ENCODE results near the gene BICRA. TPM values are rescaled to one million over a fixed set of nuclear protein-coding genes. Genes with fewer than 3 reads are reported as not detected.

BICRA gene
- polyA plus RNA-seq, 1 donor (not counting 4 experiments of a cell fraction or from before 2014, with no cell fraction given): 0.42 TPM

- Histone ChIP-seq H3K4me3 (ENCODE audit: control insufficient read depth in 2 of 3, extremely low read depth in 1 of 3, insufficient read depth in 2 of 3, low read depth in 1 of 3, low read length in 3 of 3) (no peak overlapping the region), H3K27me3 (ENCODE audit: control insufficient read depth, extremely low read depth, insufficient read depth, low read length) (no peaks in the 10 kb centered on the region), H3K9me3 (ENCODE audit: control insufficient read depth, low read depth, low read length) (no peaks in the 10 kb centered on the region), H3K9ac (ENCODE audit: control insufficient read depth, extremely low read depth, insufficient read depth, low read length) (no peak overlapping the region), H3K4me2 (ENCODE audit: control insufficient read depth, extremely low read depth, insufficient read depth, low read depth, low read length) (no peak overlapping the region), H4K20me1 (ENCODE audit: control insufficient read depth, extremely low read depth, insufficient read depth, low read length) (peaks cover 10% of the 10 kb centered on the region), H3K79me2 (ENCODE audit: control insufficient read depth, insufficient read depth, low read length) (peaks cover 50% of the 10 kb centered on the region), H3K36me3 (ENCODE audit: control insufficient read depth in 2 of 2, extremely low read depth in 1 of 2, insufficient read depth in 2 of 2, low read length in 2 of 2) (peaks cover 0 to 4% of the 10 kb centered on the region in 2 experiments), H3K9me1 (ENCODE audit: control insufficient read depth, extremely low read depth, insufficient read depth, low read length) (peaks cover 4% of the 10 kb centered on the region), H3K4me1 (ENCODE audit: control insufficient read depth, extremely low read depth, insufficient read depth, low read length) (peaks cover 35% of the 10 kb centered on the region), H3K27ac (ENCODE audit: control insufficient read depth, insufficient read depth, low read length) (no peak overlapping the region), H2AFZ (ENCODE audit: control insufficient read depth, low read length) (no peak overlapping the region)
- dilution Hi-C loops (cut with MboI; ENCODE audit: extremely low pct_ligation_motif_present, low sequenced_read_pairs): no loop called here
- TF ChIP-seq CTCF (optimal IDR thresholded peaks at IDR 0.05 in 1 of 3, IDR thresholded peaks at IDR 0.05 in 1 of 3, conservative IDR thresholded peaks at IDR 0.05 in 1 of 3; ENCODE audit: extremely low read depth in 1 of 3, insufficient read depth in 2 of 3, low read length in 3 of 3) (no peak), EZH2 (IDR thresholded peaks at IDR 0.05; ENCODE audit: low read length) (no peak)
- no peak for DNase-seq (ENCODE audit: low read depth, low spot score)
- no peak for FAIRE-seq
Measured at GRCh38 chr19:47661161-47661560, 52.2 kb downstream of the BICRA start.

GRCh38 chr19:47661611-47662010, 52.7 kb downstream of the BICRA start:
- no peak for TF ChIP-seq EZH2 (IDR thresholded peaks at IDR 0.05; ENCODE audit: low read length)
- TF ChIP-seq CTCF (optimal IDR thresholded peaks at IDR 0.05 in 1 of 3, IDR thresholded peaks at IDR 0.05 in 1 of 3, conservative IDR thresholded peaks at IDR 0.05 in 1 of 3; ENCODE audit: extremely low read depth in 1 of 3, insufficient read depth in 2 of 3, low read length in 3 of 3): no peak
- peaks cover 38% of the 10 kb centered on the region for H3K4me1 ChIP-seq (ENCODE audit: control insufficient read depth, extremely low read depth, insufficient read depth, low read length)
- peaks cover 0 to 4% of the 10 kb centered on the region in 2 experiments for H3K36me3 ChIP-seq (ENCODE audit: control insufficient read depth in 2 of 2, extremely low read depth in 1 of 2, insufficient read depth in 2 of 2, low read length in 2 of 2)
- H3K79me2 ChIP-seq (ENCODE audit: control insufficient read depth, insufficient read depth, low read length): peaks cover 50% of the 10 kb centered on the region
- no peak overlapping the region for H2AFZ ChIP-seq (ENCODE audit: control insufficient read depth, low read length)
- H3K27me3 ChIP-seq (ENCODE audit: control insufficient read depth, extremely low read depth, insufficient read depth, low read length): no peaks in the 10 kb centered on the region
- dilution Hi-C loops (cut with MboI; ENCODE audit: extremely low pct_ligation_motif_present, low sequenced_read_pairs): no loop called here
- DNase-seq (ENCODE audit: low read depth, low spot score) (no peak), FAIRE-seq (no peak)
- no peak overlapping the region for H3K4me2 ChIP-seq (ENCODE audit: control insufficient read depth, extremely low read depth, insufficient read depth, low read depth, low read length)
- H3K4me3 ChIP-seq (ENCODE audit: control insufficient read depth in 2 of 3, extremely low read depth in 1 of 3, insufficient read depth in 2 of 3, low read depth in 1 of 3, low read length in 3 of 3): no peak overlapping the region
- no peaks in the 10 kb centered on the region for H3K9me3 ChIP-seq (ENCODE audit: control insufficient read depth, low read depth, low read length)
- peaks cover 4% of the 10 kb centered on the region for H3K9me1 ChIP-seq (ENCODE audit: control insufficient read depth, extremely low read depth, insufficient read depth, low read length)
- peaks cover 10% of the 10 kb centered on the region for H4K20me1 ChIP-seq (ENCODE audit: control insufficient read depth, extremely low read depth, insufficient read depth, low read length)
- no peak overlapping the region for H3K9ac ChIP-seq (ENCODE audit: control insufficient read depth, extremely low read depth, insufficient read depth, low read length)
- H3K27ac ChIP-seq (ENCODE audit: control insufficient read depth, insufficient read depth, low read length): no peak overlapping the region

Data from keratinocyte (primary cell).